Measurements from ENCODE around the gene NSL1.
"Not testable (repeated sequence)": the region's sequence is repeated elsewhere in the genome, so short reads cannot be mapped to it uniquely, and the experiment has no call there.

The NSL1 gene

DNA sequence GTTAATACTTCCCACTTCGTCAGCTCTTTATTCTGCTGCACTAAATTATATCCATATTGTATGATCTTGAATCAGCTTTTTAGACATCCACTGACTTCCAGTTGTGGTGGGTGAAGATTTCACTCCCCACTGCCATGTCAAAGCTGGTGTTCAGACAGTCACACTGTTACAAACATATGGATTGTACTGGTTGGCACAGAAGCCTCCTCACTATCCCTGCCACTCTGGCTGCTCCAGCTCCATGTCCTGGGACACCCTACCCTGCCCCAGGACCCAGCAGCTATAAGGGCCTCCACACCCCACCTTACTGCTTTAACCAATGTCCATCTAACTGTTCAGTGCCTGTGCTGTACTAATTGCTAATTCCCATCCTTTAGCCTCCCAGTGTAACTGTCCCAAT is 59.9 kb downstream of the NSL1 start:
- Histone ChIP-seq H3K36me3 (ENCODE audit: control insufficient read depth, insufficient read depth, low read length) (no peaks in the 10 kb centered on the region), H3K4me1 (ENCODE audit: control insufficient read depth, insufficient read depth, low read length) (no peaks in the 10 kb centered on the region), H3K27me3 (ENCODE audit: control insufficient read depth, insufficient read depth, low read length) (no peaks in the 10 kb centered on the region), H3K27ac (ENCODE audit: low read depth, low read length) (no peak overlapping the region), H3K4me3 (ENCODE audit: low read length) (no peak overlapping the region), H3K9ac (ENCODE audit: low read length) (no peak overlapping the region)

DNA sequence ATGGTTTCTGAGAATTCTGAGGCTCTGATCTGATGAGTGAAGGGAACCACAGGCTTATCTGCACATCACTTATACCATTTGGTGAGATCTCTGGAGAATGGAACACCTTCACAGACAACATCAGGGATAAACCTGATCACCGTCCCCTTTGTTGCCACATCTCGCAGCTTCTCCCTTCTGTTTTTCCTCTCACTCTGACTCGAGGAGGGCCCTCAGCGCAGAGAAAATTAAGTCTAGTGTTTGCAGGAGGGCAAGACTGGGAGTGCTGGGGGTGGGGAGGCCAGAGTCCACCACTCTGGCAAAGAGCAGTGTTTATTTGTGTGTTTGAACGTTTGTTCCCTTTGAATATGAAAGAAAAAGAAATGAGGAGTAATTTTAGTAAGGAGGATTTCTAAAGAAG is 63.0 kb downstream of the NSL1 start:
- Histone ChIP-seq H3K27me3 (ENCODE audit: control insufficient read depth, insufficient read depth, low read length) (no peaks in the 10 kb centered on the region), H3K4me3 (ENCODE audit: low read length) (no peak overlapping the region), H3K4me1 (ENCODE audit: control insufficient read depth, insufficient read depth, low read length) (no peaks in the 10 kb centered on the region), H3K27ac (ENCODE audit: low read depth, low read length) (no peak overlapping the region), H3K9ac (ENCODE audit: low read length) (no peak overlapping the region), H3K36me3 (ENCODE audit: control insufficient read depth, insufficient read depth, low read length) (no peaks in the 10 kb centered on the region)

DNA sequence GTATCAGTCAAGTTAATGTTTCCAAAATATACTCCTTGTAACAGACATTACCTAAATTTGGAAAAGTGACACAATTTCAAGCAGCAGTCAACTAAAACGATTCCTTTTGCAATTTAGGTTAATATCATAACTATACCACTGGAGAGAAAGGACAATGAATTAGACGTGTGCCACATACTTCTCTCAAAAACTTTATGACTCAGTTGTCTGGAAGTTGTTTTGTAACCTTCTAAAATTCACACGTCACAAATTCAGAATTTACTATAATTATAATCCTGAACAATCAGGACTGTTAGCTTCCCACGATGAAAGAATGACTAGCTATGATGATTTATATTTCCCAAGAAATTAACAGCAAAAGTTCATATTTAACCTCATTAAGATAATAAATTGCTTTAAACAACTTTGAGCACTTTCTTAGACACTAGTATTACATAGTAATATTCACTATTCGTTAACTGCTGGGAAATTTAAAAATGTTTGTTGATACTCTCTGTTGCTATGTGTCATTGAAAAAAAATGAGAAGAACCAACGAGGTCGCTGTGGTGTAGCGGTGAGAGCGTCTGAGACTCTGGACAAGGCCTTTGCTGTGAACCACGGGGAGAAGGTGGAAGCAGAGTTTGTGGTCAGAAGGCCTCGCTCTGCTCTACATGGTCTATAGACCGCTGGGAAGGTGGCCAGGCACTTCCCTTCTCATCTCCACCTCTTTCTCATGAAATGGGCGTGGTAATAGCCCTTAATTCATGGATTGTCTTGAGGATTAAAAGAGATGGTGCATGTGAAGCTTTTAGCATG is 64.0 kb downstream of the NSL1 start:
- Histone ChIP-seq H3K4me3 (ENCODE audit: low read length) (no peak overlapping the region), H3K36me3 (ENCODE audit: control insufficient read depth, insufficient read depth, low read length) (no peaks in the 10 kb centered on the region), H3K27ac (ENCODE audit: low read depth, low read length) (no peak overlapping the region), H3K9ac (ENCODE audit: low read length) (no peak overlapping the region), H3K27me3 (ENCODE audit: control insufficient read depth, insufficient read depth, low read length) (no peaks in the 10 kb centered on the region), H3K4me1 (ENCODE audit: control insufficient read depth, insufficient read depth, low read length) (no peaks in the 10 kb centered on the region)

DNA sequence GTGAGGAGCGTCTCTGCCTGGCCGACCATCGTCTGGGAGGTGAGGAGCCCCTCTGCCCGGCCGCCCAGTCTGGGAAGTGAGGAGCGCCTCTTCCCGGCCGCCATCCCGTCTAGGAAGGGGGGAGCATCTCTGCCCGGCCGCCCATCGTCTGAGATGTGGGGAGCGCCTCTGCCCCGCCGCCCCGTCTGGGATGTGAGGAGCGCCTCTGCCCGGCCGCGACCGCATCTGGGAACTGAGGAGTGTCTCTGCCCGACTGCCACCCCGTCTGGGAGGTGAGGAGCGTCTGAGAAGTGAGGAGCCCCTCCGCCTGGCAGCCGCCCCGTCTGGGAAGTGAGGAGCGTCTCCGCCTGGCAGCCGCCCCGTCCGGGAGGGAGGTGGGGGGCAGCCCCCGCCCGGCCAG is 66.9 kb downstream of the NSL1 start:
- H3K4me1 ChIP-seq (ENCODE audit: control insufficient read depth, insufficient read depth, low read length); H3K36me3 ChIP-seq (ENCODE audit: control insufficient read depth, insufficient read depth, low read length); H3K27ac ChIP-seq (ENCODE audit: low read depth, low read length); H3K9ac ChIP-seq (ENCODE audit: low read length); H3K4me3 ChIP-seq (ENCODE audit: low read length); H3K27me3 ChIP-seq (ENCODE audit: control insufficient read depth, insufficient read depth, low read length): not testable (repeated sequence)

DNA sequence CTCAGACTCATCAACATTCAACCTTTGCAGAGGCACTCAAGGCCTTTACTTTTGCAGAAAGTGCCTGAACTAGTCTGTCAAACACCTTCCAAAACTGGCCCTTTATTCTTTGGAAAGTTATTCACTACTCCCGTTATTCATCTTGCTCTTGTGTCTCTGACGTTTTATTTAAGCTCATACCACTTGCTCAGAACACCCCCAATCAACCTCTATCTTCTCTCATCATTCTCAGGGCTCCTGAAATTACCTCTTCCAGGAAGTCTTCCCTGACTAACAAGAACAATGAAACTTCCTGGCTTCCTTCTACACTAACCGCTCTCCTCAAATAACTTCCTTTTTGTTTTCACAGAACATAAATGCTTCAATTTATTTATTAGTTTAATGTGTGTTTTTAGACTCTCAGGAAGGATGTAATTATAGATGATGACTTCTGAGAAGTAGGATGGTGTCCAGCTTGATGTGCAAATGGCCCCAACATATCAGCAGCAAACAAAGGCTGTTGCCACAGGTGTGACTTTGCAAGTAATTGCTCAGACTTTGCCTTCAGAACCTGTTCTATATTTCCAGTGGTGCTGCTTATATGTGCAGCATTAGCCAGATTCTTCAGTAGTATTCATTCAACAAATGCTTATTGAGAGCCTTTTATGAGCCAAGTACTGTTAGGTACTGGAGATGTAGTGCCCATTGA is 69.2 kb downstream of the NSL1 start:
- no peaks in the 10 kb centered on the region for H3K27me3 ChIP-seq (ENCODE audit: control insufficient read depth, insufficient read depth, low read length)
- no peaks in the 10 kb centered on the region for H3K36me3 ChIP-seq (ENCODE audit: control insufficient read depth, insufficient read depth, low read length)
- H3K4me3 ChIP-seq (ENCODE audit: low read length): no peak overlapping the region
- no peak overlapping the region for H3K9ac ChIP-seq (ENCODE audit: low read length)
- H3K27ac ChIP-seq (ENCODE audit: low read depth, low read length): no peak overlapping the region
- no peaks in the 10 kb centered on the region for H3K4me1 ChIP-seq (ENCODE audit: control insufficient read depth, insufficient read depth, low read length)

DNA sequence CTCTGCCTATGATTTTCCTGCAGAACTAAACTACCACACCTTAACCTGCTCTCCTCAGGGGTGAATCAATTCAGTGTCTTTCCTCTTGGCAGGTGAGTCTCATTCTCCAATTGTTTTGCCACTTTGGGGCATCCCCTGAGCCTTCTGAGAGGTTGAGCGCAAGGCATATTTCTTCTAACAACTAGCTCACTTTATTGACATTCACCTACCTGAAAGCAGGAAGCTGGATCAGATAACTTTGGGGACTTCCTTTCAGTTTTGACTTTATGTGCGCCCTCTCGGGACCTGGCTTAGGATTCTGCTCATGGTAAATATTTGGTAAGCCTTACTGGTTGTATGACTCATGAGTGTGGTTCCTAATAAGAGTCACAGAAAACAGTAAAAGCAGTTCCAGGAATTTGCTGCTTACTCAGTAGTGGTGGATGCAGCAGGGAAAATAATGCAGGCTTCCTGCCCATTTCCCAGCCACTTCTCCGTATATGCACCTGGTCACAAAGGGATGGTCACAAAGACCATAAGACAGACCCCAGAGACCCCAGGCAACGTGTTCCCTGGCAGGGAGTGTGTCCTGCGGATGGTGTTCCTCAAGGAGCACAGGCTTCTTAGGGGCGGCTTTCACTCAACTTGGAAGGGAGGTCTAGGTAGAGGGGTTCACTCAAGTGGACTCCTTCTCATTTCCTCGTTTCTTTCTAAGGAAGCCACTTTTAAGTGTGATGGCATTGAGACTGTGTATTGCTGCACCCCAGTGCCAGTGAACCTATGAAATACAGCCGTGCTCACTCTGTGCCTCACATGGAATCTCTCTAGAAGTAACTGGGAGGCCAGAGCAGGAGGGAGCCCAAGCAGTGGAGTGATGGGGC is 70.0 kb downstream of the NSL1 start:
- H3K4me1 ChIP-seq (ENCODE audit: control insufficient read depth, insufficient read depth, low read length): no peaks in the 10 kb centered on the region
- no peak overlapping the region for H3K9ac ChIP-seq (ENCODE audit: low read length)
- no peak overlapping the region for H3K27ac ChIP-seq (ENCODE audit: low read depth, low read length)
- no peak overlapping the region for H3K4me3 ChIP-seq (ENCODE audit: low read length)
- H3K36me3 ChIP-seq (ENCODE audit: control insufficient read depth, insufficient read depth, low read length): no peaks in the 10 kb centered on the region
- H3K27me3 ChIP-seq (ENCODE audit: control insufficient read depth, insufficient read depth, low read length): no peaks in the 10 kb centered on the region

DNA sequence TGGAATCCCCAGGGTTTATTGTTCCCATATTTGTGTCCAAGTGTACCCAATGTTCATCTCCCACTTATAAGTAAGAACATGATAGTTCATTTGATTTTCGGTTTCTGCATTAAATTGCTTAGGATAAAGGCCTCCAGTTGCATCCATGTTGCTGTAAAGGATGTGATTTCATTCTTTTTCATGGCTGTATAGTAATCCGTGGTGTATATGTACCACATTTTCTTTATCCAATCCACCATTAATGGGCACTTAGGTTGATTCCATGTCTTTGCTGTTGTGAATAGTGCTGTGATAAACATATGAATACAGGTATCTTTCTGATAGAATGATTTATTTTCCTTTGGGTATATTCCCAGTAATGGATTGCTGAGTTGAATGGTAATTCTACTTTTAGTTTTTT is 71.9 kb downstream of the NSL1 start:
- no peaks in the 10 kb centered on the region for H3K36me3 ChIP-seq (ENCODE audit: control insufficient read depth, insufficient read depth, low read length)
- no peak overlapping the region for H3K4me3 ChIP-seq (ENCODE audit: low read length)
- H3K27me3 ChIP-seq (ENCODE audit: control insufficient read depth, insufficient read depth, low read length): no peaks in the 10 kb centered on the region
- H3K4me1 ChIP-seq (ENCODE audit: control insufficient read depth, insufficient read depth, low read length): no peaks in the 10 kb centered on the region
- no peak overlapping the region for H3K9ac ChIP-seq (ENCODE audit: low read length)
- no peak overlapping the region for H3K27ac ChIP-seq (ENCODE audit: low read depth, low read length)

DNA sequence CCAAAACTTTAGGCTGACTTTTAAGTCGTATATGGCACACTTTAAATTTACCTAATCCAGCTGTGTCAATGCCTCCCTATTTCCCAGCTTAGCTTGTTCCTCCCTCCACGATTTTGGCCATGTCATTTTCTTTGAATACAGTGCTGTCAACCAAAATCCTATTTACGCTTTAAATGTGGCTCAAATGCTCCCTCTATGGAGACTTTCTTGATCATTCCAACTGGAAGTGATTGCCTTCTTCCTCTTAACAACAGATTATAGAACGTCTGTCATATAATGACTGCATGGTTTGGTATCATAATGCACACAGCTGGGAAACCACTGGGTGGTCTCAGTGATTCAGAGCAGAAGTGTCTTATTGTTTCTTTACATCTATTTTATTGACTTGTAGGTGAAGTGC is 73.1 kb downstream of the NSL1 start:
- Histone ChIP-seq H3K4me1 (ENCODE audit: control insufficient read depth, insufficient read depth, low read length) (no peaks in the 10 kb centered on the region), H3K36me3 (ENCODE audit: control insufficient read depth, insufficient read depth, low read length) (no peaks in the 10 kb centered on the region), H3K4me3 (ENCODE audit: low read length) (no peak overlapping the region), H3K27me3 (ENCODE audit: control insufficient read depth, insufficient read depth, low read length) (no peaks in the 10 kb centered on the region), H3K27ac (ENCODE audit: low read depth, low read length) (no peak overlapping the region), H3K9ac (ENCODE audit: low read length) (no peak overlapping the region)

DNA sequence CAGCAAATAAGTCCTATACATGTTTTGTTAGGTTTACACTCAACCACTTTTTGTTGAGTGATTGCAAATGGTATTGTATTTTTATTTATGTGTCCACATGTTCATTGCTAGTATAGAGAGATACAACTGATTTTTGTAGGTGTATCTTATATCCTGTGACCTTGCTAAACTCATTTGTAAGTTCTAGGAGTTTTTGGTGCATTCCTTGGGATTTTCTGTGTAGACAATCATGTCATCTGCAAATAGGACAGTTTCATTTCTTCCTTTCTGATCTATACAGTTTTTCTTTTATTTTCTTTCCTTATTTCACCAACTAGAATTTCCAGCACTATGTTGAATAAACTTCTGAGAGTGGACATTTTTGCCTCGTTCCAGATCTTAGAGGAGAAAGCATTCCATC is 75.4 kb downstream of the NSL1 start:
- Histone ChIP-seq H3K27me3 (ENCODE audit: control insufficient read depth, insufficient read depth, low read length) (no peaks in the 10 kb centered on the region), H3K4me1 (ENCODE audit: control insufficient read depth, insufficient read depth, low read length) (no peaks in the 10 kb centered on the region), H3K4me3 (ENCODE audit: low read length) (no peak overlapping the region), H3K27ac (ENCODE audit: low read depth, low read length) (no peak overlapping the region), H3K9ac (ENCODE audit: low read length) (no peak overlapping the region), H3K36me3 (ENCODE audit: control insufficient read depth, insufficient read depth, low read length) (no peaks in the 10 kb centered on the region)

DNA sequence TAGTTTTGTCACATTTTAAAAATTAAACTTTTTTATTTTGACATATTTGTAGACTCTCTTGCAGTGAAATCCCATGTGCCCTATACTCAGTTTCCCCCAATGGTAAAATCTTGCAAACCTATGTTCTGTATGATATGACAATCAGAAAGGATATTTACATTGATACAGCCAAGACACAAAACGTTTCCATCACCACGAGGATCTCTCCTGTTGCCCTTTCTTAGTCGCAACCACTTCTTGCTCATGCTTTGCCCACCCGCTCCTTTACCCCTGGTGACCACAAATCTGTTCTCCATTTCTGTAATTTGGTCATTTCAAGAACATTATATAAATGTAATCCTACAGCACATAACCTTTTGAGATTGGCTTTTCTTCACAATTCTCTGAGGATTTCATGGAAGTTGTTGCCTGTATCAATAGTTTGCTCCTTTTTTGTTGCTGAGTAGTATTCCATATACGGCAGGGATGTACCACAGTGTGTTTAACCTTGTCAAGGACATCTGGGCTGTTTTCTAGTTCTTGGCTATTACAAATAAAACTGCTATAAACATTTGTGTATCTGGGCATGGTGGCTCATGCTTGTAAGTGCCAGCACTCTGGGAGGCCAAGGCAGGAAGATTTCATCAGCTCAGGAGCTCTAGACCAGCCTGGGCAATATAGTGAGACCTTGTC is 78.0 kb downstream of the NSL1 start:
- no peaks in the 10 kb centered on the region for H3K27me3 ChIP-seq (ENCODE audit: control insufficient read depth, insufficient read depth, low read length)
- no peak overlapping the region for H3K9ac ChIP-seq (ENCODE audit: low read length)
- H3K27ac ChIP-seq (ENCODE audit: low read depth, low read length): no peak overlapping the region
- no peaks in the 10 kb centered on the region for H3K36me3 ChIP-seq (ENCODE audit: control insufficient read depth, insufficient read depth, low read length)
- no peaks in the 10 kb centered on the region for H3K4me1 ChIP-seq (ENCODE audit: control insufficient read depth, insufficient read depth, low read length)
- no peak overlapping the region for H3K4me3 ChIP-seq (ENCODE audit: low read length)

DNA sequence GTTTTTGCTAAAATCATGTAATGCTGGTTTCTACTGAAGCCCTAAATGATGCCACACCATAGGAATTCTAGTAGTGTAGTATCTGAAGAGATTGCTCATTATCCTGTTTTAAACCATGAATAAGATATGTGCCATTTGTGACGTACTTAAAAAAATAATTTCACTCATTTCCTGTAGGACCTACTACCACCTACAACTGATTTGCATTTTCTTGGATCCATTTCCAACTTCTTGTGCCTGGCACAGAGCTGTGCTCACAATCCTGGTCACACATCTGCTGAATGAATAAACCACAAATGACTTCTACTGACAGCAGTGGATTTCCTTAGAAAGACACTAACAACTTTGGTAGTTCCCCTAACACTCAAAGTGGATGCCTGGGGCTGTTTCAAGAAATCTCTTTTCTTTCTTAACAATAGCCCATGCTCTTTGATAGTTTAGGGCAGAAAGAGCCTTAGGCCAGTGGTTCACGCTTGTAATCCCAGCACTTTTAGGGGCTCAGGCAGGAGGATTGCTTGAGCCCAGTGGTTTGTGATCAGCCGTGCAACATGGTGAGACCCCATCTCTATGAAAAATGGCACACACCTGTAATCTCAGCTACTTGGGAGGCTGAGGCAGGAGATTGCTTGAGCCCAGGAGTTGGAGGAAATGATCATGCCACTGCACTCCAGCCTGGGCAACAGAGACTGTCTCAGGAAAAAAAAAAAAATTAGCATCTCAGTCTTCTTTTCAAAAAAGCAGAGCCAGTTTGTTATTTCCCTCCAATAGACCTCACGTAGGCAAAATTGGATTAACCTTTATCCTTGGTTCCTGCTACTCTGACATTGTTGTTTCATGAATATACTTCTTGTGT is 78.9 kb downstream of the NSL1 start:
- Histone ChIP-seq H3K4me1 (ENCODE audit: control insufficient read depth, insufficient read depth, low read length) (no peaks in the 10 kb centered on the region), H3K27me3 (ENCODE audit: control insufficient read depth, insufficient read depth, low read length) (no peaks in the 10 kb centered on the region), H3K9ac (ENCODE audit: low read length) (no peak overlapping the region), H3K4me3 (ENCODE audit: low read length) (no peak overlapping the region), H3K36me3 (ENCODE audit: control insufficient read depth, insufficient read depth, low read length) (no peaks in the 10 kb centered on the region), H3K27ac (ENCODE audit: low read depth, low read length) (no peak overlapping the region)

All from rectal smooth muscle tissue (tissue), 1 donor.